Inflammatory macrophage (primary cell): Measurements from ENCODE around the gene MEX3D.
"Not testable (repeated sequence)": the region's sequence is repeated elsewhere in the genome, so short reads cannot be mapped to it uniquely, and the experiment has no call there.

Experiments
- DNase-seq, 2 donors: peaks; one replicate each; pipeline ENCODE4 v3.0.0-alpha.2; 2020 to 2022

Gene MEX3D

GRCh38 chr19:1533510-1534150 is 34.5 kb downstream of the MEX3D start:
- DNase-seq: no peak

- no peak for DNase-seq
Observed at GRCh38 chr19:1532003-1532402, 36.1 kb downstream of the MEX3D start.

- DNase-seq: no peak
Observed at GRCh38 chr19:1531587-1531986, 36.5 kb downstream of the MEX3D start.

DNA sequence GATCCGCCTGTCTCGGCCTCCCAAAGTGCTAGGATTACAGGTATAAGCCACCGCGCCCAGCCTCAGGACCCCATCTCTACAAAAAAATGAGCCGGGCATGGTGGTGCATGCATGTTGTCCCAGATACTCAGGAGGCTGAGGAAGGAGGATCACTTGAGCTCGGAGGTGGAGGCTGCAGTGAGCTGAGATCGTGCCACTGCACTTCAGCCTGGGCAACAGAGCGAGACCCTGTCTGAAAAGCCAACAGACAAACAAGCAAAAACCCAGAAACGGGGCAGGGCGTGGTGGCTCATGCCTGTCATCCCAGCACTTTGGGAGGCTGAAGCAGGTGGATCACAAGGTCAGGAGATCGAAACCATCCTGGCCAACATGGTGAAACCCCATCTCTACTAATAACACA is 37.3 kb downstream of the MEX3D start:
- not testable (repeated sequence) for DNase-seq

DNA sequence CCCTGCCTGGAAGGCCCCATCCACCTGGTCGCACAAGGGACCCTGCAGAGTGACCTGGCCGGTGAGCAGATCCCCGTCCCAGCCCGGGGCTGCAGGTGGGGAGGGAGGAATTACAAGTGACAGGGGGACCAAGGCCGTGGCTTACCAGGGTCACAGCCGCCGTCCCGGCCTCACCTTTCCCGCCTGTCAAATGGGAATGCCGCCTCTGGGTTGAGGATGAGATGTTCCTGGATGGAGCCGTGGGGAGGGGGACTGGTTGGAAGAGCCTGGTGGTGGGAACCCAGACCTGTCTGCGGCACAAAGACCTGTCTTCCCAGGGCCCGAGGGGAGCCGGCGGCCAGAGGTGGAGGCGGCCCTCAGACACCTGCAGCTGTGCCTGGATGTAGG is 38.7 kb downstream of the MEX3D start:
- no peak for DNase-seq

DNA sequence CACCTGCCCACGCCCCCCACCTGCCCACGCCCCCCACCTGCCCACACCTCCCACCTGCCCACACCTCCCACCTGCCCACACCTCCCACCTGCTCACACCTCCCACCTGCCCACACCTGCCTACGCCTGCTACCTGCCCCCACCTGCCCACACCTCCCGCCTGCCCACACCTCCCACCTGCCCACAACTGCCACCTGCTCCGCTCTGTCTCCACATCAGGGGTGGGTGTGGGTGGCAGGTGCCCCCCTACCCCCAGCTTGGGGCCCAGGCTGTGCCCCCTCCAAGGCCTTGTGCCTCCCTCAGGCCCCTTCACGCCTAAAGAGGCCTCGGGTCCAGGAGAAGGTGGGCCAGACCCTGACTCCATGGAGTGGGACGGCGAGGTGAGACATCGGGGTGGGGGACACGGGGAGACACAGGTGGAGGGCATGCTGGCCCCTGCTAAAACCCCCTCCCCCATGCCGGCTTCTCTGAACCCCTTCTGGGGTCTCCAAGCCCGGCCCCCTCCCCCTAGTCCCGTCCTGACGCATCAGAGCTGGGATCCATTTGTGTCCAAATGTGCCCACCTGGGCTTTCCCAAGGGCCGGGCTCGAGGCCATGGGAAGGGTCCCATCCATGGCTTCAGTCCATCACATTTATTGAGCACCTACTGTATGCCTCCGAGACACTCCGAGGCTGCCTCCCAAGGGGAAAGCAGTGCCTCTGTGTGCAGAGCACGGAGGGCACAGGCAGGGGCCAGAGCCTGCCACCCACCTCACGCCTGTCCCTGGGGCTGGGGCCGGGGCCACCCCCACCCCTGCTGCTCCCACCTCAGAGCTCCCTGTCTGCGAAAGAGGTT is 39.3 kb downstream of the MEX3D start:
- DNase-seq: no peak

- DNase-seq: no peak
Observed at GRCh38 chr19:1527650-1528309, 40.3 kb downstream of the MEX3D start.

- DNase-seq: no peak
Observed at GRCh38 chr19:1526979-1527649, 41.0 kb downstream of the MEX3D start.

DNA sequence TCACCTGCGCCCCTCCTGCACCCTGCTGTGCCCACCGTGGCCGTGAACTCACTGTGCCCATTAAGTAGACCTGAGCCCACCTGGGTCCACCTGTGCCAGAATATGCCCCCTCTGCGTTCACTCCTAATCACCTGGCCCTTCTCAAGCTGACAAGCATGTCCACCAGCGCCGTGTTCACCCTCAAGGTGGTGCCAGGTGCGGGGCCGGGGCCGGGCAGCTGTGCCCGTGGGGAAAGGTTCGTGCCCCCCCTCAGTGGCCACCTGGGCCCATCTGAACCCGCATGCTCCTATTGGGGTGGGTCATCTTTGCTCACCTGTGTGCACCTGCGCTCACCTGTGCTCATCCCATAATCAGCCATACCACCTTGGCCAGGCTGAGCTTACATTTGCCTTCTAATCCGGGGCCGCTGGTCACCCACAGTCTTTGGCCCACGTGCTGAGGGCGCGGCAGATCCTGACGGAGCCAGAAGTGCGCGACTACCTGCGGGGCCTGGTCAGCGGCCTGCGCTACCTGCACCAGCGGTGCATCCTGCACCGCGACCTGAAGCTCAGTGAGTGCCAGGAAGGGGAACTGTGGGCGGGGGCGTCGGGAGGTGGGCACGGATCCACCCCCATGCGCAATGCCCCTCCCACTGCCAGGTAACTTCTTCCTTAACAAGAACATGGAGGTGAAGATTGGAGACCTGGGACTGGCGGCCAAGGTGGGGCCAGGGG is 41.9 kb downstream of the MEX3D start:
- no peak for DNase-seq

- DNase-seq: no peak
Observed at GRCh38 chr19:1525343-1525742, 42.8 kb downstream of the MEX3D start.

DNA sequence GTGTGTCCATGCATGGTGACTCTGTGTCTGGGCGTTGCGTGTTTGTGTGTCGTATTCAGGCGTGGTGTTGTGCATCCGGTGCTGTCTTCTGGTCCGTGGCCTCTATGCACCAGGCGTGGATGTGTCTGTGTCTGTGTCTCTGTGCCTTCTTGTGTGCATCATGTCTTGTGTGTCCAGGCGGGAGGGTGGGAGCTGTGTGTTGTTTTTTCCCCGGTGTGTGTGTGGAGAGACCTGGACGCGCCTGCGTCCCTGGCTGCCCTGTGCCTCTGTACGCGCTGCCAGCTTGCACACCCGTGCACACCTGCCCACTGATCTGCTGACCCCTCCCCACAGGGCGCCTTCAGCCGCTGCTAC is 43.2 kb downstream of the MEX3D start:
- no peak for DNase-seq

DNA sequence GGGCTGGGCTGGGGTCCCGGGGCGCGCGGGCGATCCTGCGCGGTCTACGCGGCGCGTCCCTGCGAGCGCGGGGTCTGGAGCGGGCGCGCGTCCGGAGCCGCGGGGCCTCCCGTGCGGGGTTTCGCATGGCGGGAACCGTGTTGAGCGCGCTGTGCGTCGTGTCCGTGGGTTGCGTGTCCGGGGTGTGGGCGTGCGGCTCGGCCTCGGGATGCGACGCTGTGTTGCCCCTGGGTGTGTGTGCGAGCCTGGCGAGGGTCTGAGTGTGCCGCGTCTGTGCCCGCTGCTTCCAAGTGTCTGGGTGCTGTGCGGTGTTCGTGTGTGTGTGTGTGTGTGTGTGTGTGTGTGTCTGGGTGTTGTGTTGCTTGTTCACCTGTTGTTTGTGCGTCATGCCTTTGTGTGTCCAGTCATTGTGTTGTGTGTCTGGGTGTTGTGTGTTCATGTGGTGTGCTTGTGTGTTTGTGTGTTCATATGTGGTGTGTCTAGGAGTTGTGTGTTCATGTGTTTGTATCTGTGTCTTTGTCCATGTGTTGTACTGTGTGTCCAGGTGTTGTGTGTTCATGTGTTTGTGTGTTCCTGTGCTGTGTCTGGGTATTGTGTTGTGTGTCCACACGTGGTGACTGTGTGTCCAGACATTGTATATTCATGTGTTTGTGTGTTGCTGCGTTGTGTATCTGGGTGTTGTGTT is 43.7 kb downstream of the MEX3D start:
- no peak for DNase-seq

GRCh38 chr19:1523412-1524286 is 44.5 kb downstream of the MEX3D start, which contains the start of gene PLK5:
Gene PLK5, plus strand, starts transcription at chr19:1524077. Its CDS starts 2,920 bp downstream, at chr19:1526997.
- DNase-seq: no peak

- no peak for DNase-seq
Observed at GRCh38 chr19:1522838-1523237, 45.3 kb downstream of the MEX3D start.

DNA sequence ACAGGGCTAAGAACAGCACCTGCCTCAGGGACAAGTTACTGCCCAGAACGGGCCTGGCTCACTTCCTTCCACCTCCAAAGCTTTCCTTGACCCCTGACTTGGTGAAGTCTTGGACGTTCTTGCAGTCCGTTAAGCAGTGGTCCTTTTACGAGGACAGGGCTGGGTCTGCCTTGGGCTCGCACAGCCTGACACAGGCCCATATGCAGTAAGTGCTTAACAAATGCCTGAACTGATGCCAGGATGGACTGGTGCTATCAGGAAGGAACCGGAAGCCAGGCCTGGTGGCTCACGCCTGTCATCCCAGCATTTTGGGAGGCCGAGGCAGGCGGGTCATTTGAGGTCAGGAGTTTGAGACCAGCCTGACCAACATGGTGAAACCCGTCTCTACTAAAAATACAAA is 46.1 kb downstream of the MEX3D start:
- DNase-seq: no peak

GRCh38 chr19:1521636-1522035 is 46.5 kb downstream of the MEX3D start:
- DNase-seq: no peak

- DNase-seq: no peak
Observed at GRCh38 chr19:1520203-1520780, 47.8 kb downstream of the MEX3D start.

DNA sequence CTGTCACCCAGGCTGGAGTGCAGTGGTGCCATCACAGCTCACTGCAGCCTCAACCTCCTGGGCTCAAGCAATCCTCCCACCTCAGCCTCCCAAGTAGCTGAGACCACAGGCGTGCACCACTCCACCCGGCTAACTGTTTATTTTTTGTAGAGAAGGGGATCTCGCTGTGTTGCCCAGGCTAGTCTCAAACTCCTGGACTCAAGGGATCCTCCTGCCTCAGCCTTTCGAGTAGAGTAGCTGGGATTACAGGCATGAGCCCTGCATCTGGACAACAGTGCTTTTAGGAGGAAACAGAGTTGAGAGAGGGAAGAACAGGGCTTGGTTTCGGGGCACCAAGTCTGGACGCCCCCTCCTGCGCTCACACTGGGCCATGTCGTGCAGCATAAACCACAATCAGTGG is 48.3 kb downstream of the MEX3D start:
- DNase-seq: not testable (repeated sequence)

GRCh38 chr19:1518471-1518870 is 49.7 kb downstream of the MEX3D start:
- DNase-seq: no peak

DNA sequence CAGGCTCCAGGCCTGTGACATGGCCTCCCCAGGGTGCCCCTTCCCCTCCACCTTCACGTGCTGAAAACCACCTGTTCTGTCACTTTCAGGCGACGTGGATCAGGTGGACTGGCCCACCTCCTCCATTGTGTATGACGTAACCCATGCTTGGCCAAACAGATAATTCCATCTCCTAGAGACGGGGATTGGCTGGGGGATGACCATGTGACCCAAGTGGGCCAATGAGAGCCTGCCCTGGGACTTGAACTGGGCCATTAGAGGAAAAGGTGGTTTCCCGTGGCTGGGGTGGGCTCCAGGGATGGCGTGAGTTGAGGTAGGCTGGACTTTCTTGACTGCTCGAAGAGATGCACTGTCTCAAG is 51.8 kb downstream of the MEX3D start:
- no peak for DNase-seq
